WERI-Rb-1 (cell line): ENCODE results near the gene P2RY13.

Experiments used
- DNase-seq: peaks from one replicate; pipeline ENCODE4 v3.0.0-alpha.2; 2020
- H3K27ac ChIP-seq: fragments of 250-450 bp; sonication (Bioruptor Pico); 2 replicates; pipeline ENCODE4 v1.5.1; 2020; ENCODE audit warnings: mild to moderate bottlenecking, moderate library complexity
- H3K27me3 ChIP-seq: fragments of 250-450 bp; sonication (Bioruptor Pico); 2 replicates; pipeline ENCODE4 v1.5.1; 2021; ENCODE audit warnings: mild to moderate bottlenecking, low read depth, moderate library complexity; ENCODE audit not compliant: insufficient read depth, severe bottlenecking
- H3K36me3 ChIP-seq: fragments of 250-450 bp; sonication (Bioruptor Pico); 2 replicates; pipeline ENCODE4 v1.5.1; 2020; ENCODE audit warnings: mild to moderate bottlenecking, moderate library complexity
- H3K4me3 ChIP-seq: 2 replicates; pipeline ENCODE4 v1.5.1; 2011; ENCODE audit warnings: low read depth, mild to moderate bottlenecking, control low read depth, low read length
- H3K9me3 ChIP-seq: fragments of 250-450 bp; sonication (Bioruptor Pico); 2 replicates; pipeline ENCODE4 v1.5.1; 2021; ENCODE audit warnings: mild to moderate bottlenecking, moderate library complexity; ENCODE audit not compliant: severe bottlenecking
- TF ChIP-seq, protein P1 (sequence below): IDR thresholded peaks from 2 replicates; pipeline ENCODE4 v1.5.1; 2011; ENCODE audit warnings: low read depth, mild to moderate bottlenecking, control low read depth, inconsistent platforms, low read length

Gene P2RY13

DNA sequence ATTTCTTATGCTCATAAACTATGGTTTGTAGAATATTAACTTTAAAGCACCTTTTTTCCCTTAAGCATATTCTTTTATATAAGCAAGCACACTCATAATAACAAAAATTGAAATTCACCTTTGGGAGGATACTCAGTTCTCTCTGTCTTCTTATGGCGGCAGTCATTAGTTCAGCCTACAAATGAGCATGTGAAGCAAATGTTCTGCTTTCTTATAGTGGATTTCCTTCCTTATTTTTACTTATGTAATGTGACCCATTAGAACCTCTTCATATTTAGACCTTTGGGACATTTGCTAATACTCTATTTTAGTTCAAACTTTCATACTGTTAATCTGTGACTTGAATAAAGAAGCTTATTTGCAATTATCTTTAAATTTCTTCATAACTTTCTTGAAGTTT is at the start of gene P2RY13:
TSS of gene P2RY13 (minus strand) at position 187 of the 400 bp plus-strand sequence. CDS start at position 166, 21 bp downstream.
- Histone ChIP-seq H3K27ac (no peak within 1 kb of the TSS), H3K36me3 (no peaks in the 10 kb centered on the region), H3K27me3 (no peaks in the 10 kb centered on the region), H3K9me3 (no peaks in the 10 kb centered on the region), H3K4me3 (no peak within 1 kb of the TSS)
- TF ChIP-seq, protein P1, sequence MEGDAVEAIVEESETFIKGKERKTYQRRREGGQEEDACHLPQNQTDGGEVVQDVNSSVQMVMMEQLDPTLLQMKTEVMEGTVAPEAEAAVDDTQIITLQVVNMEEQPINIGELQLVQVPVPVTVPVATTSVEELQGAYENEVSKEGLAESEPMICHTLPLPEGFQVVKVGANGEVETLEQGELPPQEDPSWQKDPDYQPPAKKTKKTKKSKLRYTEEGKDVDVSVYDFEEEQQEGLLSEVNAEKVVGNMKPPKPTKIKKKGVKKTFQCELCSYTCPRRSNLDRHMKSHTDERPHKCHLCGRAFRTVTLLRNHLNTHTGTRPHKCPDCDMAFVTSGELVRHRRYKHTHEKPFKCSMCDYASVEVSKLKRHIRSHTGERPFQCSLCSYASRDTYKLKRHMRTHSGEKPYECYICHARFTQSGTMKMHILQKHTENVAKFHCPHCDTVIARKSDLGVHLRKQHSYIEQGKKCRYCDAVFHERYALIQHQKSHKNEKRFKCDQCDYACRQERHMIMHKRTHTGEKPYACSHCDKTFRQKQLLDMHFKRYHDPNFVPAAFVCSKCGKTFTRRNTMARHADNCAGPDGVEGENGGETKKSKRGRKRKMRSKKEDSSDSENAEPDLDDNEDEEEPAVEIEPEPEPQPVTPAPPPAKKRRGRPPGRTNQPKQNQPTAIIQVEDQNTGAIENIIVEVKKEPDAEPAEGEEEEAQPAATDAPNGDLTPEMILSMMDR: no peak
- no peak for DNase-seq

DNA sequence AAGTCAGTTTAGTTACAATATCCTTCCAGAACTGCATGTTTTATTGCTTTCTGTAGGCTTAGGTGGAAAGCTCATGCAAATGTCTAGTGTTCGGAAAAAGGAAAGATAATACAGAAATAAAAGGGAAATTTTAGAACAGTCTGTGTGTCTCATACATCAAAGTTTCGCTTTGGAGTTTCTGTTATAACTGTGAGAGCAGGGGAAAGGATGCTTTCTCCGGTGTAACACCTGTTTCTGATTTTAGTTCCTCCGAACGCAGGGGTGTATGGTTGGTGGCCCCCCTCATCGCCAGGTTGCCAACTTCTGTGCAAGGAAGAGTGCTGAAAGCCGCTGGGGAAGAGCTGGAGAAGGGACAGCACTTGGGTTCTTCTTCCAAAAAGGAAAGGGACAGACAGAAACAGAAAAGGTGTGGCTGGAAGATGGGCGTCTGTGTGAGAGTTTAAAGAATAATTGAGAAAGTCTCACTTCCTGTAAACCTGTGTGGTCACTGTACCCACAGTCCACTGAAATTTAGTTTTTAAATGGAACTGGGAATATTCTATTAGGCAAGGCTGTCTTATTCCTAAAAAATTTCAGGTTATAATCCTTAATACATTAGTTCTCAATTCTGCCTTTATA is 48.5 kb upstream of the P2RY13 start:
- Histone ChIP-seq H3K4me3 (no peak overlapping the region), H3K9me3 (no peaks in the 10 kb centered on the region), H3K27me3 (no peaks in the 10 kb centered on the region), H3K27ac (no peak overlapping the region), H3K36me3 (no peaks in the 10 kb centered on the region)
- TF ChIP-seq, protein P1: no peak
- no peak for DNase-seq

DNA sequence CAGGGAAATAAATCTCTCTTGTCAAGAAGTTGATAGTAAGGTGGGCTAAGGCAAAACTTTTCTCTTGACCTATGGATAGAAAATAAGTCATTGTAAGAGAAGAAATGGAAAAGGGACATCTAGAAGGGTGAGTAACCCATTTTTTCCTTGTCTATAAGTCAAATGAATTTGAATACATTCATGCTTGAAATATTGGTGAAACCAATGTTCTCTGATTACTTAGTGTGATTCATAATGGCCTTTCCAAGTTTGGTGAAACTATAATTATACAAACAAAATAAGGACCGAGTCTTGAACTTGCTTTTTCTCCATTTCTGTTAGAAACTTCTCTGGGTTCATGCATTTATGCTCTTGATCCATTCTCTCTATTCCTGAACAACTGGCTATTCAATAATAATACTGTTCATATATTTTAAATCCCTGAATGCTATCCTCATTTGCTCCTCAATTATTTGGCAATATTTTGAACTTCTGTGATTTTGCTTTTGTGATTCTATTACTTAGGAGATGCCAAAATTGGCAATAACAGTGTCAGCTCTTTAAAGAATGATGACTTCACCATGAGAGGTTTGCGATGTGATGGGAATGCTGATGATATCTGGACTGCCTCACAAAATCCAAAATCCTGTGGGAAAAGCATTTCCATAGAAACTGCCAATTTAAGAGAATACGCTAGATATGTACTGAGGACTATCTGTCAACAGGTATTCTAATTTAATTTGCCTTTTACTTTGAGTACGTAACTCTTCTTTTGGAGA is 42.9 kb upstream of the P2RY13 start:
- Histone ChIP-seq H3K9me3 (no peaks in the 10 kb centered on the region), H3K36me3 (no peaks in the 10 kb centered on the region), H3K27ac (no peak overlapping the region), H3K4me3 (no peak overlapping the region), H3K27me3 (no peaks in the 10 kb centered on the region)
- DNase-seq: no peak
- TF ChIP-seq, protein P1: no peak

DNA sequence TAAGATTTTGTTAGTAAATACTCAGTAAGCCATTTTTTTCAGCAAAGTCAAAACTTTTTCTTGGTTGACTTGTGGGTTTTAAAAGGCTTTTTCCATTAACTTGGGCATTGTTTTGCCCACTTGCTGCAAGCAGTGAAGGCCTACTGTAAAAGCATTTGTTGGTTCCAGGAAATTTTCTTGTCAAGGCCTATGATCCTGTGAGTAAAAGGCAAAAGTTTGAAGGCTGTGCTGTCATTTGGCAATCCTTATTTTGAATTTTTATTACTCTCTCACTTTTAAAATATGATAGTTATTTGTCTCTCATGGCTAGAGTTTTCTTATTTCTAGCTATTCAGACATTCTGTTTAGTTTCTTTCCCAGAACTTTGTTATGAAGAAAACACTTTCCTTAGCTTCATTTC is 42.2 kb upstream of the P2RY13 start:
- Histone ChIP-seq H3K9me3 (no peaks in the 10 kb centered on the region), H3K4me3 (no peak overlapping the region), H3K27me3 (no peaks in the 10 kb centered on the region), H3K36me3 (no peaks in the 10 kb centered on the region), H3K27ac (no peak overlapping the region)
- TF ChIP-seq, protein P1: no peak
- DNase-seq: no peak

DNA sequence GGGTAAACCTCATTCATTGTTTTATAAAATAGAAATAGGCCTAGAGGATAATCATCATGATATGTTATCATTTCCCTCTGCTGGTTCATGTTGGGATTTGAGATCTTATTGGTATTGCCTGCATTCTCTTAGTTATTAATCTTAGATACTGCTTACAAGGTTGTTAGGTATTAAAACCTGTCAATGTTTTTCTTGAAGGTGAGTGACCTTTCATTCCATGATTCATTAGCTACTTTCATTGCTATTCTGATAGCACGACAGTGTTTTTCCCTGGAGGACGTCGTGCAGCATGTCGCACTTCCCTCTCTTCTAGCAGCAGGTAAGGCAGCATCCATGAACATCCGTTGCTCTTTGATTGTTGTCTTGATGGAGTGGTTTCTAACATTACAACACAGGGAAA is 38.1 kb upstream of the P2RY13 start:
- H3K9me3 ChIP-seq: no peaks in the 10 kb centered on the region
- no peaks in the 10 kb centered on the region for H3K36me3 ChIP-seq
- no peak overlapping the region for H3K4me3 ChIP-seq
- DNase-seq: no peak
- TF ChIP-seq, protein P1: no peak
- no peak overlapping the region for H3K27ac ChIP-seq
- H3K27me3 ChIP-seq: no peaks in the 10 kb centered on the region
